ENCODE data around the gene GPR160.
"Not testable (repeated sequence)": the region's sequence is repeated elsewhere in the genome, so short reads cannot be mapped to it uniquely, and the experiment has no call there.

Gene GPR160

DNA sequence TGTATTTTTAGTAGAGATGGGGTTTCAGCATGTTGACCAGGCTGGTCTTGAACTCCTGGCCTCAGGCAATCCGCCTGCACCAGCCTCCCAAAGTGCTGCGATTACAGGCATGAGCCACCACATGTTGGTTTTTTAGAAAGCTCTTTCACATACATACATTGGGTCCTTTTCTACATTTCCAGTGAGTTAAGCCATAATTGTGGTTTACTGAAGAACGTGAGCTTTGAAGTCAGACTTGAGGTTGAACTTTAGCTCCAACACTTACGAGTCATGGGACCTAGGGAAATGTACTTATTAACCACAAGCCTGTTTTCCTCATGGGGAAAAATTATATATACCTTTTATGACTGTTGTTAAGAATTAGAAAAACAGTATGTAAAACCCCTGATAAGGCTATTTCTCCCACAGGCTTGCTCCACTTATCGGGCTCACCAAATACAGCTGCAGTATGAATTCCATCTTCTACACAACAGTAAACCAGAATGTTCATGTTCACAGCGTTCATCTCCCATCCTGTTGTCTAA, 39.0 kb downstream of the GPR160 start:
- DNase-seq = no peak

DNA sequence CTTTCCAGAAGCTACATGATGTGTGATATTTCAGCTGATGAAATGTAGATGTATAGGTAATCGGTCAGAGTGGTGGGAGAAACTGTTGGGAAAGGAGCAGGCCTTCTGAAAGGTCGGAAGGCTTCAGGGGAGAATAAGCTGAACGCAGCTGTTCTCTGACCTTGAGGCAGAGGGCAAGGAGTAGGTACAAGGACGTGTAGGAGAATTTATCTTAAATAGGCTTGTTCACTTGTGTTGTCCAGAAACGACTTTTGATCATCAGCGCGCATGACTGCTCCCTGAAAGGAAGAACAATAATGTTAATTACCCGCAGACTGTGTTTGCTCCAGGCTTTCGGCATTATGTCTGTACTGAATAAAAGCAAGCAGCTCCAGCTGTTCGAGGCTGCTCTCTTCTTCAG, 39.6 kb downstream of the GPR160 start:
- no peak for DNase-seq

DNA sequence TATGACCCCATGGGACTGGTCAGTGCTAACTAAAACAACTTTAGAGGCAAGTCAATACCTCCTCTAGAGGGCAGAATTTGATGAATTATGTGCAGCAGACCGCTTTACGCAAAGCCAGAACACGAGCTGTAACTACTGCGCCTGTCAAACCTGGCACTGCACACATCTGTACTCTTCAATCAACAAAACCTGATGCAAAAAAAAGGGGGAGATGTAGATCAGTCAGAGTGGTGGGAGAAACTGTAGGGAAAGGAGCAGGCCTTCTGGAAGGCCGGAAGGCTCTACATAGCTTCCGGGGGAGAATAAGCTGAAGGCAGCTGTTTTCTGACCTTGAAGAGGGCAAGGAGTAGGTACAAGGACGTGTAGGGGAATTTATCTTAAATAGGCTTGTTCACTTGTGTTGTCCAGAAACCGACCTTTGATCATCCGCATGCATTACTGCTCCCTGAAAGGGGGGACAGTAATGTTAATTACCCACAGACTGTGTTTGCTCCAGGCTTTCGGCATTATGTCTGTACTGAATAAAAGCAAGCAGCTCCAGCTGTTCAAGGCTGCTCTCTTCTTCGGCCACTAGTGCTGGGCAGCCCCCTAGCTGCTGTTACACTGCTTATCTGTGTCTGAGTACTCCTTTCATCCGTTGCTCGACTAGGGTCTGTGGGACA, 41.0 kb downstream of the GPR160 start:
- peak in 1 of 2 experiments; percentile 14 for DNase-seq

GRCh38 chr3:170079536-170080165, 41.9 kb downstream of the GPR160 start:
- DNase-seq = no peak

- DNase-seq = no peak
These were observed 42.8 kb downstream of the GPR160 start for GRCh38 chr3:170080605-170081004.

DNA sequence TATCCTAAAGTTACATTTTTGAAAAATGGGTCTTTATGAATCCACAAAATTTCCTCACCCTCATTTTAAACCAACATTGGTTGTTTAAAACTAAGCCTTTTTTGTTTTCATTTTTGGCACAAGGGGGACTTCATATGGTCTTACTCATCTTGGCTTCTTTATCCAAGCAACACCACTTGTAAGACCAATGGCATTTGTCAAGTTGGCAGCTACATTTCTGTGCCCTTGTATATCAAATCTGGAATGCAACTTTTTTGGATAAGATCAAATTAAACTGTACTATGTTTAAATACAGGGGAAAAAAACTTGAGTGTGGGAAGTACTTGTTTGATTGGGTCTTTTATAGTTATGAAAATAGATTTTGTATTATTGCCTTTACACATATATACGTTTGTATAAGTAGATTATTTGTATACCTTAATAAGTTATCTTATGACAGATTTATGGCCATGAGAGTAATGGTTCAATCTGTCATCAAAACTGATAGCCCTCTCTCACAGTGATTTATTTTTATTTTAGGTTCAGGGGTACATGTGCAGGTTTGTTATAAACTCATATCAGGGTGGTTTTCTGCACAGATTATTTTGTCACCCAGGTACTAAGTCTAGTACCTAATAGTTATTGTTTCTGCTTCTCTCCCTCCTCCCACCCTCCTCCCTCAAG, 43.4 kb downstream of the GPR160 start:
- DNase-seq = no peak

GRCh38 chr3:170083343-170083742, 45.5 kb downstream of the GPR160 start:
- no peak for DNase-seq

- no peak for DNase-seq
These were observed 47.6 kb downstream of the GPR160 start for GRCh38 chr3:170085396-170085795.

DNA sequence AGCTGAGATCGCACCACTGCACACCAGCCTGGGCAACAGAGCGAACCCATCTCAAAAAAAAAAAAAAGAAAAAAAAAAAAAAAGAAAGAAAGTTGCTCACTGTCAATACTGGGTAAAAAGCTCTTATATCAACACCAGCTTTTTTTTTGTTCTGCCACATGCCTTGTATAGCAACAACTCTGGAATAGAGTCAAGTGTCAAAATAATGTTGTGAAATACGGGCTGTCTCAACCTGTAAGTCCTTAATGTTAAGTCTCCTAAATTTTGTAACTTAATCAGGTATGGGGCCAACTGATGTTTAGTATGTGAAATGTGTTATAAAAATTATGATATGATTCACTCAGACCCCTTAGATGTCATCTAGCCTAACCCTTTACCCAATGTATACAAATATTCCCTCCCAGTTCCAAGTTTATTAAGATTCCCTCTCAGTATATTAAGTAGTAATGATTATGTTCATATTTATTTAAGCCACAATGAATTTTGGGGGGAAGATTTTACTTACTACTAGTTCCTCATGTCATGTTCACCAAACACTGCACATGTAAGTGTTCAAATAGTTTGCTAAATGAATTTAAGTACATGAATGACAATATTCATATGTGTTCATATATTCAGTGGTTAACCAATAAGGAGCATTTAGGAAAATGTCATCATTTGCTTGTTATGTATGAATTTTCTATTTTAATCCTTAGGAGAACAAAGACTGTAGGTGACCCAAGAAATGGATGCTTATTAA, 52.2 kb downstream of the GPR160 start:
- no peak for DNase-seq

GRCh38 chr3:170090601-170090981, 52.8 kb downstream of the GPR160 start:
- DNase-seq = no peak

DNA sequence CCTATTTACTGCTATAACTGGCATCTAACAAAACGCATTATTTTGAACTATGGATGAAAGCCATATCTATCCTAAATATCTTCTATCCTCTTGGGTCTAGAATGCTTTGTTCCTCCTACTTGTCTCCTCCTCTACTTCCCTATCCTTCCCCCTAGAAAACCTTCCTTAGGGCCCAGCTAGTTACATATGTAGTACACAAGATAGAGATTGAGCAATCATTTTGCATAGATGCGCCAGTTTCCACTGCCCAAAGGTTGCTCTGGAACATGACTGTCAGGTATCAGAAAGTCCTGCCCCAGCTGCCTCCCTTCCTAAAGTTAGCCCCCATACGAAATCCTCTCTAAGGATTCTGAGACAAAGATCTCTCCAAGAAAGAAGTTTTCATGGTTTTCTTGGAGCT, 55.1 kb downstream of the GPR160 start:
- no peak for DNase-seq

DNA sequence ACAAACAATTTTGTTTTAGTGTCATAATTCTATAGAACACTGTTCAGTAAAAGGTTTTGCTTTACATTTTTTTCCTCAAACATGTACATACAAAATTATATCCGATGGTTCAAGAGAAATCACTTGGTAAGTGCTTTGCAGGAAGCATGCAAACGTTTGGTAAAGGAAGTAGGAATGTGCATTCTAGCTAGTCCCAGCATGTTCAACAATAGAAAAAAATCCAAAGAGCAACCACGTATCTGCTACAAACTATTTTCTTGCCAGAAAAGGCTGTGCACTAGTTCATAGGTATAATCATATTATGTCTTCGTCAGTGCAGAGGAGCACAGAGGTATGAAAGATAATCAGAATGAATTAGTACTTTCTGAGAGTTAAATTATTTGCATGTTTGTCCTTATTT, 58.0 kb downstream of the GPR160 start:
- DNase-seq = no peak

DNA sequence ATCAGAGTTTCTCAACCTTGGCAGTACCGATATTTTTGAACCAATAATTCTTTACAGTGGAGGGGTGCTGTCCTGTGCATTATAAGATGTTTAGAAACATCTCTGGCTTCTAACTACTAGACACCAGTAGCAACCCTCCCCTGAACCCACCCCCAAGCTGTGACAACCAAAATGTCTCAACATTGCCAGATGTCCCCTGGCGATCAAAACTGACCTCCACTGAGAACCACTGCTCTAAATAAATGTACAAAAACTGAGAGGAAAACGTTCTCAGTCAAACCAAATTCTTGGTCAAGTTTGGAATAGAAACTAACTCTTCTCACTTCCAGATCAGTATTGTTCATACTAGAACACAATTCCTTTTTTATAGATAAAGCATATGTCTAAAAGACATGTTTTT, 58.5 kb downstream of the GPR160 start:
- DNase-seq = no peak

- DNase-seq = no peak
These were observed 61.0 kb downstream of the GPR160 start for GRCh38 chr3:170098753-170099152.

- no peak for DNase-seq
These were observed 63.1 kb downstream of the GPR160 start for GRCh38 chr3:170100944-170101343.

GRCh38 chr3:170102431-170102830, 64.6 kb downstream of the GPR160 start:
- no peak for DNase-seq

GRCh38 chr3:170107941-170108340, 70.1 kb downstream of the GPR160 start:
- no peak for DNase-seq

GRCh38 chr3:170108955-170109354, 71.2 kb downstream of the GPR160 start:
- DNase-seq = no peak

DNA sequence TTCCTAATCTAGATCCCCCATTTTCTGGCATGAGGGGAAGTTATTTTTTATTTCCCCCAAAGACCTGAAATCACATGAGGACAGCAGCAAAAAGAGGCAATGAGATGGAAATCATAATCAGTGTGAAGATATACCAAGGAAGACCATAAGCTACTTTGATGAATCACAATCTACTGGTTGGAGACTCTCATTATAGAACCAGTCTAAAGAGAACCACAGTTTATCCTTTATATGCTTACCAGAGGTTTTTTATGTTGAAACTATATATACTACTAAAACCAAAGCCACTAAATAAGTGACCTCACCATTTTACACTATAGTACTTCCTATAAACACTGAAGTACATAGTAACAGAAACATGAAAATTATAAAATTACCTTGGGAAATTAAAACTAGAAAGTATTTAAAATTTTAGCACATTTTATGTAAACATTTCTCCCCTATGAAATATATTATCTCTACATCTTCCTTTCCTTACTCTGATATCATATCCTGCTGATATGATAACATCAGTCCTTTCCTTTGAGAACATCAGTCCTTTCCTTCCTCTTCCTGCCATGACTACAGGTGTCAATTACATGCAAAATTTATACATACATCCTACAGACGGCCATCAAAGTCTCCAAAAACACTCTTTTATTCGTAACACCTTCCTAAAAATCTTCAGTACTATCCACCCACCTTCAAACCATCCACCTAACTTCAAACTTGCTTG, 71.9 kb downstream of the GPR160 start:
- no peak for DNase-seq

DNA sequence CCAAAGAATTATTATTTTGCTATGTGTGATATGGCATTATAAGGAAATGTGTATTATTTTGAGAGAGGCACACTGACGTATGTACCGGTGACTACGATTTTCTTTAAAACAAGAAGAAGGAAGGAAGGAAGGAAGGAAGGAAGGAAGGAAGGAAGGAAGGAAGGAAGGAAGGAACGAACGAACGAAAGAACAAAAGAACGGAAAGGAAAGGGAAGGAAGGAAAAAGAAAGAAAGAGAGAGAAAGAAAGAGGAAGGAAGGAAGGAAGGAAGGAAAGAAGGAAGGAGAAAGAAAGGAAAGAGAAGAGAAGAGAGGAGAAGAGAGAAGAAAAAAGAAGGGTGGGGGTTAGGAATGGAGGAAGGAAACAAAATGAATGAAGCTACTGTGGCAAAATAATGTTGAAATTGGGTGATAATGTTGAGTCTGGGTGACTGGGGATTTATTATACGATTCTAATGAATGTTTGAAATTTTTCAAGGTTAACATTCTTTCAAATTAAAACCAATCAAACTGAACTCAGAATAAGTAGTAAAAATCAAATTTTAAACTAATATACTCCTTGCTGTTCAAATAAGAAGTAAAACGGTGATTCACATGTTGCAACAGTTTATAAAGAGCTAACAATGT, 73.5 kb downstream of the GPR160 start:
- DNase-seq = no peak

GRCh38 chr3:170114165-170114564, 76.4 kb downstream of the GPR160 start:
- not testable (repeated sequence) for DNase-seq

- peak in 1 of 2 experiments; percentile 6 for DNase-seq
These were observed 79.3 kb downstream of the GPR160 start for GRCh38 chr3:170117134-170117533.
